Epithelial cell of prostate (primary cell): ENCODE measurements around the gene ELFN1.

Experiments
- DNase-seq: peaks from one replicate; pipeline ENCODE4 v3.0.0-alpha.2; 2011; ENCODE audit warnings: low read depth, low spot score
- H3K27ac ChIP-seq: fragments of 450-650 bp; 2 replicates; pipeline ENCODE4 v1.5.1; 2017; ENCODE audit warnings: mild to moderate bottlenecking

Gene ELFN1

GRCh38 chr7:1662101-1662500, 8.0 kb upstream of the ELFN1 start:
- DNase-seq, result no peak
- H3K27ac ChIP-seq, result no peak overlapping the region

- H3K27ac ChIP-seq, result no peak overlapping the region
- DNase-seq, result no peak
Observed at GRCh38 chr7:1662767-1663166, 7.3 kb upstream of the ELFN1 start.

GRCh38 chr7:1663223-1663622, 6.9 kb upstream of the ELFN1 start:
- DNase-seq, result no peak
- no peak overlapping the region for H3K27ac ChIP-seq

GRCh38 chr7:1663857-1664651, 6.0 kb upstream of the ELFN1 start:
- no peak overlapping the region for H3K27ac ChIP-seq
- DNase-seq, result no peak

GRCh38 chr7:1664711-1665548, 5.1 kb upstream of the ELFN1 start:
- no peak for DNase-seq
- no peak overlapping the region for H3K27ac ChIP-seq

GRCh38 chr7:1665549-1666316, 4.3 kb upstream of the ELFN1 start:
- DNase-seq, result no peak
- H3K27ac ChIP-seq, result no peak overlapping the region

GRCh38 chr7:1666317-1666822, 3.7 kb upstream of the ELFN1 start:
- DNase-seq, result no peak
- no peak overlapping the region for H3K27ac ChIP-seq

GRCh38 chr7:1666823-1667565, 3.1 kb upstream of the ELFN1 start:
- no peak for DNase-seq

GRCh38 chr7:1667566-1668395, 2.3 kb upstream of the ELFN1 start:
- DNase-seq, result no peak
- no peak overlapping the region for H3K27ac ChIP-seq

More at GRCh38 chr7:1666823-1667565, 3.1 kb upstream of the ELFN1 start:
- H3K27ac ChIP-seq, result no peak overlapping the region

- DNase-seq, result no peak
- H3K27ac ChIP-seq, result no peak overlapping the region
Observed at GRCh38 chr7:1668396-1669063, 1.5 kb upstream of the ELFN1 start.

GRCh38 chr7:1669064-1669951, 769 bp upstream of the ELFN1 start:
- no peak overlapping the region for H3K27ac ChIP-seq
- DNase-seq, result no peak

- DNase-seq, result no peak
- no peak overlapping the region for H3K27ac ChIP-seq
Observed at GRCh38 chr7:1670894-1671593, 967 bp downstream of the ELFN1 start.

- DNase-seq, result no peak
- H3K27ac ChIP-seq, result no peak overlapping the region
Observed at GRCh38 chr7:1671594-1672451, 1.7 kb downstream of the ELFN1 start.

- no peak overlapping the region for H3K27ac ChIP-seq
- no peak for DNase-seq
Observed at GRCh38 chr7:1672851-1673486, 2.9 kb downstream of the ELFN1 start.

GRCh38 chr7:1673581-1674118, 3.6 kb downstream of the ELFN1 start:
- no peak overlapping the region for H3K27ac ChIP-seq
- DNase-seq, result no peak
